NCI-H1092 treated with DMSO at 0.1 percent for 48 hours (cell line): ENCODE results near the gene PDE9A.

ENCODE experiments used
- DNase-seq: peaks from one replicate; lab custom pipeline; 2025; lab: John Stamatoyannopoulos, UW

The PDE9A gene

DNA sequence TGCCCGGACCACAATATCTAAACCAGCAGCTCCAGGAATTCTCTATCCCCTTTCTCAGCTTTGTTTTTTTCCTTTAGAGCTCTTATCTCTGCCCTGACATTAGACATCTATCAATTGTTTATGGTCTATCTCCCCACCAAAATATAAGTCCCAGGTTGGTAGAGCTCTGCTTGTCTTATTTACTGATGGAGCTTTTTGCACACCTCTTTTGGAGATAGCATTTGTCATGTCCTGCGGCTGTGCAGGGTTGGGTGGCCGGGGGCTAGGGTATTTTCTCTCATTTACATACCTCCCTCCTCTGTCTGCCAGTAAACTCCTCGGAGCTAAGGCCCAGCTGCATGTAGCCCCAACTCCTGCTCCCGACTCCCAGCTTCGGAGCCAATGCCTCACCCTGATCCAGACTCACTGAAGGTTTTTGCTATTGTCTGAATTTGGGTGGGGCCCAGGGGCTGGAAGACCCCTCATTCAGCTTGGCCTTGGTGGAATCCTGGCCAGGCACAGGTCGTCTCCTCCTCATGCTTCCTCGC, 11.1 kb upstream of the PDE9A start:
- no peak for DNase-seq

DNA sequence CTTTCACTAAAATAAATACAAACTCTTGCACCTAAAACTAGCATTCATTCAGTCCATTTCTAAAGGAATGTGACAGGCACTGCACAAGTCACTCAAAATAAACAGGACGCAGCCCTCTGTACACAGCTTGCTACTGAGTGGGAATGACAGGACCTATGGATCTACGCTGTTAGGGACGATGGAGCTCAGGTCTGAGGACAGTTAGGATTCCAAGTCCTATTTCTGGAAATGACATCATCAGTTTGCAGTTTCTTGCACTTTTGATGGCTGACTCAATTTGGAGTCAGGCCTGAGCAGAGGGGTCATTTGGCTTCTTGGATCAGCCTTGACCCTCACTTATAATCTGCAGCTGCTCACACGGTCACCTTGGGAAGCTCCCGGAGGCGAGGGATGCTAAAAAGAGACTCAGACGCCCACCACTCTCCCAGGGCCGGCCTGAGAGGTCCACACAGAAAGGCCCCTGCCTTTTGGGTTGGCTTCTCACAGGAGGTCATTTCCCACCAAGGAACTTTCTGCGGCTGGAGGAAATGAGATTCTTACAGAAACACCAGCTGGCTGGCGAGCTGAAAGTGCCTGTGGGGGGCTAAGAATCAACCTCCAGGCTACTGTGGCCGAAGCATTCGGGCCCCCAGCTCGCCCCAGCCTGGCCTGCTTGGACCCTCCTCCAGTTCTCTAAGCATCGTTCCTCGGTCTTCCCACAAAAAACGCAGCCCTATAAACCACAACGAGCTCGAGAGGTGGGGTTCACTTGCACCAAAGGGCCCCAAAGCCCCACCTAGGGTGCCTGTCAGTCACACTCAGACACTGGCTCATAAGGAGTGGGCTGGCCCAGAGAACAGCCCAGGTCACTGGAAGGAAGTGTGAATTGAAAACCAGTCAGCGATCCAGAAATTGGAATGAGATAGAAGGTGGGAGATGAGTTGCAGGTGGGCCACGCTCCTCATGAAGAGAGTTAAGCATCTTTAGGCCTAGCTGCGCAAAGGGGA, 8.9 kb upstream of the PDE9A start:
- no peak for DNase-seq

DNA sequence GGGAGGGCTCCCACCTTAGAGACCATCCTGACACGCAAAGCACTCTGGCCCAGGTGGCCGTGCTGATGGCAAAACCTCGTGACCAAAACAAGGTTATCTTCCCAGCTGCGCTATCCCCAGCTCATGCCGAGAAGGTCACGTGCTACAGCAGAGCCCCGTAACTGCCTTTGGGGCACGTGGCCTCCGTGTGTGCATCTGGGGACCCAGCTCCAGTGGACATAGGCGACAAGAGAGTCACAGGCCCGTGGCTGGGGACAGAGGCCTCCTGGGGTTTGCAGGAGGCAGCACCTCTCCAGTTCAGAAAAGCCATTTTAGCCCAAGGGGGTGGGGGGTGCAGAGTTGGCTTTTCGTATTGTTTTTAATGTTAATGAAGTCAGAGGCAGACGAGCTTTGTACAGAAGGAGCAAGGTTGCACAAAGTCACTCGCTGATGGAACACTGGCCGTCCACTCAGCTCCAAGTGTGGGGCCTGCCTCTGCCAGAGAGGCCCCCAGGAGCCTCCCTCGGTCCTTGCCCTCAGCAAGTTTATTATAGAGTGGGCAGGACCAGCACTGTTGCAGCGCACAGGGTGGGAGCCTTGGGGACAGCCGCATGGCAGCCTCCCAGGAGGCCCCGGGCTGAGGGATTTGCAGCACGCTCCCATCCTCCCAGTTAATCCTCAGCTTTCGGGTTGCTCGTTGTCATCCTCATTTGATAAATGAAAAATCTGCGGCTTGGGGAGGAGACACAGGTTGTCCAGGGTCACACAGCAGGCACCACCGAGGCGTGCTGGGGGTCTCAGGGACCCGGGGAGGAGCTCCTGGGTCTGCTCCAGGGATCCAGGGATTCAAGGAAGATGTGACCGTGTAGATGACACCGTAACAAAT, 8.0 kb upstream of the PDE9A start:
- no peak for DNase-seq

DNA sequence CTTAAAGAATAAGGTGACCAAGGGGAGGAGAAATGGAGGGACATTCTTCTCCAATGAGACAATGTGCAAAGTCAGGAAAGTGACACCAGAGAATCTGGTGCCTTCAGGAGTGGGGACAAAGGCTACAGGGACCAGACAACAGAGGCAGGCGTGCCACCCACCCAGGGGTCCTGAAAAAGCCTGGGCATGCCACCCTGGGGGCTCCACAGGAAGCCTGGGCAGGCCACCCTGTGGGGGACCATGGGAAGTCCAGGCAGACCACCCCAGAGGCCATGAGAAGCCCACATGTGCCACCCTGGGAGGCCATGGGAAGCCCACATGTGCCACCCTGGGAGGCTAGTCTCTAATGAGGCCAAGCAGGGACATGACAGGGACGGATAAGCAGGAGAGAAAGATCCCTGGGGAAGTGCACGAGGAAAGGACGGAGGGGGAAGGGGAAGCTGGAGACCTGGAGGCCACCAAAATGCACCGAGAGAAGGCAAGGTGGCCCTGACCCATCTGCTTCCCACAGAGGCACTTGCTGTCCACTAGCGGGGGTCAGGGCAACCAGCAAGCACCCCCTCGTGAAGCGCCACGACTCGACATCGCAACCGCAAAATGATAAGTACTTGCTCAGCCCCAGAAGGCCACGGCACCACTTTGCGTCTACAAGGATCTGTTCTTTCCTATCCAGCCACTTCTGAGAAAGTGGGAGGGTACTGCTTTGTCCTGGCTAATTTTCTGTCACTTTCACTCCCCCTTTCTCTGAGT, 7.2 kb upstream of the PDE9A start:
- no peak for DNase-seq

DNA sequence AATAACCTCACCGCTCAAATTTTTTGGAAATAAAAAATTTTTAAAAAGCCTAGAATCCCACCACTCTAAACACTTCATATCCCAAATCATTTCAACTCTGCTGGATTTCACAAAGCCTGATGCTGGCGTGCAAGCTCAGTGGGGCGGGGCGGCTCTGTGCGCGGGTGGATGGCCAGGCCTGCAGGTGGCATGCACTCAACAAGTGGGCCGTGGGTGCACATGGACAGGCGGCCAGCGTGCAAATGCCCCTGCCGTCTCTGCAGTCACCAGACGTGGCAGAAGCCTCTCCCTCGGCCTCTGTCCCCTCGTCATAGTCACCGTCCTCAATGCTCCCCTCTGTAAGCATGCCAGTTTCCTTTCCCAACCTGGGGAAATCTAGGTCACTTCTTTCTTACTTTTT, 6.6 kb upstream of the PDE9A start:
- no peak for DNase-seq

DNA sequence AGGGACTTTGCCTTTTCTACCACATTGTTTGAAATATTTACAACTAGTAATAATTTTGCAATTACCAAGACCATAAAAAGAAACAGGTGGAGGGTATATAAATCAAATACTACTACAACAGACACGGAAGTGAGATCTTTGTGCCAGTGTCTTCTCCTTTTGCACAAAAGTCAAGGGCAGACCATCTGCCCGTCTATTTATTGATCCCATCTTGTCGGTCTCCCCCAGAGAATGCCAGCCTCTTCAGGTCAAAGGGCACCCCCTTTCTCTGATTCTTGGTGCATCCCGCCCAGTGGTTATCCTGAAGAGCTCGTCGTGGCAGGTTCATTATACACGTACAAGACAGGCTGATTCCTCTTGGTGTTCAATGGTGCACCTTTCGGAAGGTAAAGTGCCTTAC, 4.8 kb upstream of the PDE9A start:
- DNase-seq = no peak

DNA sequence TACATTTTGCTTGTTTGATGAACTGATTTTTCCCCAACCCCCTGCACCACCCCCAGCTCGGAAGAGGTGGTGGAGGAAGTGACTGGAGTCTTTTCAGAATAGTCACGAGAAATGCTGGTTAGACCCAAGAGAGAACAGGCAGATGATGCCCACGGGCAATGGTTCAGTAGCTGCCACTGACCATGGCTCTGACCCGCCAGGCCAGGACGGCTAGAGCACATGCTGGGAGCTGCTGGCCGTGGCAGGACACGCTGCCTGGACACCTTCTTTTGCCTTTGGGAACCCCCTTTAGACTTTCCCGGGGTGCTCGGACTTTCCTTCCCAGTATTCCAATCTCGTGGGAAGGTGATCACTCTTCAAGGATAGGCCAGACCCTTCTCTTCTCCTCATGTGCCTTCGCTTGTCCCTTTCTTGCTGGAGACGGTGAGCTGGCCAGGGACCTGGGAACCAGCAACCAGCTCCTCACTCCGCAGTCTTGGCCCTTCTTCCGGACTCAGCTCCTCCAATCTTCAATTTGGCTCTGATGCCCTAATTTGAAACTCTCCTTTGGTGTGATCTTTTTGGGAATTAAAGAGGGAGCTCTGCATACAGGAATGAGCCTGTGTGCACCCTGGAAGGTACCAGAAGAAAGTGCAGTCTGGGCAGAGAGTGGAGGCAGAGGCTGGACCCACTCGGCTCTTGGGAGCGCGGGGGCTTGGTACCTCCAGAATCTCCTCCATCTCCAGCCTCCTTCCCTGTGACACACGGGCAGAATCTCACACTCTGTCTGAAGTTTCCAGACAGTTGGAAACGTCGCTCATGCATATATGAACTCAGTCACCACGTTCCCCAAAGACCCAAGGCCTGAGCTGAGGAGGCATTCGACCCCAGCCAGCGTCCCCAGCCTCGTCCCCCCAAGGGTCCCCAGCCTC, 4.0 kb upstream of the PDE9A start:
- DNase-seq = no peak

DNA sequence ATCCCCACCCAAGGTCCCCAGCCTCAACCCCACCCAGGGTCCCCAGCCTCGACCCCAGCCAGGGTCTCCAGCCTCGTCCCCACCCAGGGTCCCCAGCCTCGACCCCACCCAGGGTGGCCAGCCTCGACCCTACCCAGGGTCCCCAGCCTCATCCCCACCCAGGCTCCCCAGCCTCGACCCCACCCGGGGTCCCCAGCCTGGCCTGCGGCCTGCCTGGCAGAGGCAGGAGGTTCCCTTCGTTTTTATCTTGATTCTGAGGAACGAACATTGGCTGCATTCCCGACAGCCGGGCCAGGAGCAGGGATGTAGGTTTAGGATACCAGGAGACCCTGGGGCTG, 3.4 kb upstream of the PDE9A start:
- no peak for DNase-seq

DNA sequence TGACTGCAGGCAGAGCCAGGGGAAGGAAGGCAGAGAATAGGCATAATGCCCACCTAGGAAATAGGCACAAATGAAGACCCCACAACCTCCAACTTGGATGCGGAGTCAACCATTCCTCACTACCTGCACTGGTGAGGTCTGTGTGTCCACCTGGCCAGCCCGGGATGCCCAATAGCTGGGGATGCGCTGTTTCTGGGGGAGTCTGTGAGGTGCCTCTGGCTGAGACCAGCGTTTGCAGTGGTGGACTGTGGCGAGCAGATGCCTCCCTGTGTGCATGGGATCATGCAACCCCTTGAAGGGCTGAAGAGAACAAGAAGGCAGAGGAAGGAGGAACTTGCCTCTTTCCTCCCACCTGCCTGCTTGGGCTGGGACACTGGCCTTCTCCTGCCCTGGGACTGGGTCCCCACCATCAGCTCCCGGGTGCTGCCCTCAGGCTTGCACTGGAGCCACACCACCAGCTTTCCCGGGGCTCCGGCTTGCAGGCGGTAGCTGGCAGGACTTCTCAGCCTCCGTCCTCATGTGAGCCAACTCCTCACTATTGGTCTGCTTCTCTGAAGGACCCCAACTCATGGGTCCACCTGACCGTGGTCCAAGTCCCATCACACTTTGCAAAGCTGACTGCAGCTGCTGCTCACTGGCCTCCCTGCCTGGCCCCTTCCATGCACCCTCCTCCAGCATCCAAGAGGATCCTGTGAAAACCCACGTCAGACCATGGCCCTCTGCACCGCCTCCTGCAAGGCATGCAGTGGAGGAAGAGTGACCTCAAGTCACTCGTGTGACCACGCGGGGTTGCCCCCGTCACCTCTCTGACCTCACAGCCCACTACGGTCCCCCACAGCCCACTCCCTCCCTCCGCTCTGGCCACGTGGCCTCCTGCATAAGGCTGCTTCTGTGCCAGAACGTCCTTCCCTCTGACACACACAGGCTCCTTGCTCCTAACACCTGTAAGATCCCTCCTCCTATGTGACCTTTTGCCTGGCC, 2.7 kb upstream of the PDE9A start:
- no peak for DNase-seq

DNA sequence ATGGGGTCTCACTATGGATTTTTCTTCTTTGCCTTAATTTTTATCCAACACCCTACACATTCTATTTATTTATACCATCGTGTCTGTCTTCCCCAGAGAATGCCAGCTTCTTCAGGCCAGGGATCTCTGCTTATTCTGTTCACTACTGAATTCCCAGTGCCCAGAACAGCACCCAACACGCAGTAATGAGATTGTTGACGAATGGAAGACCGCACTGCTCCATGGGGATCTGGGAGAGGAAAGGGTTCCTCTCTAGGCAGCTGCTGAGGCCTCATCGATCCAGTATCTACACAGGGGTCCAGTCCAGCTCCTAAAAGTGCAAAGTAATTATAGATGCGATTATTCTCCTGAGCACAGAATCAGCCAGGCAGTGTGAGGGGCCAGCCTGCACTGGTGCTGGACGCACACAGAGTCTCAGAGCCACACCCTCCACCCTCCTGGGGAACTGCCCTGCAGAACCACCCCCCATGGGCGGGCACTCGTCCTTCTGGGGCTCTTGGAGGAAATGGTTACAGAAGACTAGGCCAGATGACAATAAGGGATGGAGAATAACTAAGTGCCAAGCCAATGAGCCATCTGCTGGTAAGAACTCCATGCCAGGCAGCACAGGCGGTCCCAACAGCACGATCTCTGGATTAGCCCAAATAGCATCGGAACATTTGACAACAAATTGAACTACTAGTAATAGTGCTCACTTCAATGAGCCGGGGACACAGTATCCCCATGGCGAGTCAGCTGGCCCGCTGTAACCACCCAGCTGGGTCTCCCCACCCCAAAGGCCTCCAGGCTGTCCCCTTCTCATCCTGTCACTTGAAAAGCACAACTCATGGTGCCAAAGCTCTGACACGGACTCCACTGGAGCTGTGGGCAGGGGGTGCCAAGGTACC, 1.7 kb upstream of the PDE9A start:
- peak; percentile 14 for DNase-seq

DNA sequence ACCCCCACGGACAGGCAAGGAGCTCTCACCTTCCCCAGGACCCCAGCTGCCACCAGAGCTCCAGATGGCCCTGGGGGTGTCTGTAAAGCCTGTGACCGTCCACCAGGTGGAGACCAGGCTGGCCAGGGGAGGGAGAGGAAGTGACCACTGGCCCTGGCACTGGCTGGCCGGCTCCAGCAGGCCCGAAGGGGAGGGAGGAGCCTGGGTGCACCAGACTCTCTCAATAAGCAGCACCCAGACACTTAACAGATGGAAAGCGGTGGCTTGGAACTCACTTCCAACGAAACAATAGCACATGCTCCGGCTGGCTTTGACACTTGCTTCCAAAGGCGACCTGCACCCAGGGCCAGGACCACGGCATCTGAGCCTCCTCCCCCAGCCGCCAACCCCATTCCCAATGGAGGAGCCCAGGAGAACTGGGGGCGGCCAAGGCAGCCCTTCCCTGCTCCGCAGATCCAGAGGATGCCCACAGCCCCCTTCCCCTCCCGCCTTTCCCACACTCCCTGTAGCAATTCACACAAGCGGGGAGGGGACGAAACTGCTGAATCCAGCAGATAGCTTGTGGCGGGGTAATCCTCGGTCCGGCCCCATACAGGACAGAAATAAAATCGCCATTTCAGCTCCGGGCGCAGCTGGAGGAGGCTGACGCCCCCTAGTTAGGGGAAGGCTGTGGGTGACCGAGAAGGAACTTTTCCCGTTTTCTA, 742 bp upstream of the PDE9A start:
- peak; percentile 22 for DNase-seq

DNA sequence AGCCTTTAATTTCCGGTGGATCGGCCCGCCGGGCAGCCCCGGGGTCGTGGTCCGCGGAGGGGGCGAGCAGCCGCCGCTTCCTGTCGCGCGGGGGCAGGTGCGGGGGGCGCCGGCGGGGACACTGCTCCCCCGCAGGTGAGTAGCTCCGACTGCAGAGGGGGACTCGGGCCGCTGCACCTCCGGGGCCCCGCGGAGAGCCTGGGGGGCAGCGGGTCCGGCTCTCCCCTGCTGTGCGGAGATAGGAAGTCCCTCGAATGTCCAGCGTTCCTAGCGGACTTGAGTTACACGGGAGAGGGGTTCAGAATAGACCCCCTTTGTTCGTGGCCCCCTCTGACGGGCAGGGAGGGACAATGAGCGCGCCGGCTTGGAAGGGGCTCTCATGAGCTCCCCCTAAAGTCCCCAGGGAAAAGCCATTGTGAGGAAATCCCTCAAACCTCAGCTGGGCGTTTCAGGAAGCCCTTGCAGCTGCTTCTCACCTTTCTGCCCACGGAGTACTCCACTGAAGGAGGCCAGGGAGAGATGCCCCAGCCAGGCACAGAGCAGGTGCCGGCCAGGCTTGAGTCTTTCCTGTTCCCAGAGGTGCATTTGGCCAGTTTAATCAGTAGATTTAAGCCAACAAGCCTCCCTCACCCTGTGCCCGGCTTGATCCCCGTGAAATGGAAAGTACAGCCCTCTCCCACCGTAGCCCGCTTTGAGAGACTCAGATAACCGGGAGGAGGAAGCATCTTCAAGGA, 925 bp downstream of the PDE9A start:
- DNase-seq = peak; percentile 66

DNA sequence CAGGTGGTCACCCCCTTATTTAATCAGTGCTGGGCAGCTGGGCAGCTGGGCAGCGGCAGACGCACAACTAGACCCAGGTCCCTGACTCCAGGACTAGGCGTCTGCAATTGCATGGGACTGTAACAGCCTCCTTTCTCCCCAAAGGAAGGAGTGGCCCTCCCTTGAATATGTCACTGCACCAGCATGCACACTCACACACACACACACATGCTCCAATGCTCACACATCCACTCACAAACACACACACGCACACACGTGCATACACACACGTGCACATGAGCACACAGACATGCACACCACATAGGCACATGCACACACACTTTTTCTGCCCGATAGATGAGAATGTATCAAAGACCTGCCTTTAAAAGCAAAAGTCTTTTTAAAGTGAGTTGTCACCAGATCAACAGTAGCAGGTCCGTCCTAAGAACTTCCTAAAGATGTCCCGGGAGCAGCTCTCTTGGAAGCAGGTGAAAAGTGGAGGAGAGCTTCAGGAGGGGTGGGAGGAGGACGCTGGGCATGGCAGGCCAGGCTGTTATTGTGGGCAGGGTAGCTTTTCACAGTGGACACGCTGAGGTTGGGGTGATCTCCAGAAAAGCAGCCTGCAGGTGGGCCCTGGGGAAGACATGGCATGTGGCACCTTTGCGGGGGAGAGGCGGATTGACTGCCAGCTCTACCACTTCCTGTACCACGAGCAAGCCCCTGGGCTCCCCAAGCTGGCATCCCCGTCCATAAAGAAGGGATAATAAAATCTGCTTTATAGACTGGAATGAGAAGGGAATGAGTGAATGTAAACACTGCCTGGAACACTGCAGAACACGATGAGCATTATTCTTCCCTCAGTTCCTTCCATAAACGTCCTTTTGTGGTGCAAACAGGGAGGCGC, 1.7 kb downstream of the PDE9A start:
- DNase-seq = no peak

DNA sequence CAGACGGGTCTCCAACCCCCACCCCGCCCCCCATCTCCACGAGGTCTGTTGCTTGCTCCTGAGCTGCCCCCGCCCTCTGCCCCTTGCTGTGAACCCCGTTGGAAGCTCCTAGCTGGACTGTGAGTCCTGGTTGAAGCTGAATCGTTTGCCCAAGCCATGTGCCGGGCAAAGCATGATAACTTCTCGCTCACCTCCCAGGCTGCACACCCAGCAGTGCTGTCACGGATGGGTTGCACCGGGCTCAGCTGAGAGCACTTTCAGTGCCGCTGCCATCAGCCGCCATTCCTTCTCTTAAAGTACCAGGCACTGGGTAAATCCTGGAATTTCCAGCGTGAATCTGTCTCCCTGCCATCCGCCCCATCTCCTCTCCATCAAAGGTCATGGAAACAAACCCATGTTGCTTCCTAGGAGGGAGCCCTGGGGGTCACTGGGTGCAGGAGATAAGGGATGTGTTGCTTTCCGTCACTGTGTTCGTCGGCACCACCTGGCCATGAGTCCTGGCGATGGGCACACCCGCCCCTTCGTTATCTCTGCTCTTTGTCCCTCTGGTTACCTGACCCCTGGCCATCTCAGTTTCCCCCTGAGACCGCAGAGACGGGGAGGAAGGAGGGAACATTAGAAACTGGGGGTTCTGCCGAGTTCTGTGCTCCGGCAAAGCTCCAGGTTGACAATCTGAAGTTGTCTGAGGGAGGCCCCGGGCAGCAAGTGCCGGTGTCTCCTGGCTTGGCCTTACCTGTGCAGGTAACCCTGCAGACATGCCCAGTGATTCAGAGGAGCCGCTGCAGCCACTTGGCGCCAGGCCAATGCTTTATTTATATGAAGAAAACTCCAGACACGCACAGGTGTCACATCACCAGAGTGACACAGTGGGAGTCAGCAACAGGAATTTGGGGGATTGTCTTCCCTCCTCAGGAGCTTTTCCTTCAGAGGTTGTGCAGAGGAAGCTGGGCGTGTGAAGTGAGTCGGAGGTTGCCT, 2.7 kb downstream of the PDE9A start:
- DNase-seq = no peak

DNA sequence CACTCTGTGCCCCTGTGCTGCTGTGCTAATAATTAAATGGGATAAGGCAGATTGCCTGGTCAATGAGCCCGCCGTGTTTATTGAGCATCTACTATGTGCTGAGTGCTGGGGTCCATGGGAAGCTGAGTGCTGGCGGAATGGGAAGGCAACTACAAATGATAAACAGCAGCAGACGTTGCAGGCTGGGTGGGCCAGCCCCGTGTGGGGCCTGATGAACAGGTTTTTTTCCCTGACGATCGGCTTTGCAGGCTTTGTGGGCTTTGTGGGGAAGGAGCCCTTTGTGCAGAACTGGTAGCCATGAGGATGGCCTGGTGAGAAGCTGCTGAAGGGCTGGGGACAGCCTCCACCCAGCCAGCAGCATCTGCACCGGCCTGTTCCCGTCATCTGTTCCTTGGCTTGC, 3.5 kb downstream of the PDE9A start:
- DNase-seq = no peak
